ENCODE measurements around the gene ARID4A. TPM values are rescaled to one million over a fixed set of nuclear protein-coding genes. Genes with fewer than 3 reads are reported as not detected.

ARID4A gene
- total RNA-seq, 1 donor from 2014 or later = 24.9 TPM

DNA sequence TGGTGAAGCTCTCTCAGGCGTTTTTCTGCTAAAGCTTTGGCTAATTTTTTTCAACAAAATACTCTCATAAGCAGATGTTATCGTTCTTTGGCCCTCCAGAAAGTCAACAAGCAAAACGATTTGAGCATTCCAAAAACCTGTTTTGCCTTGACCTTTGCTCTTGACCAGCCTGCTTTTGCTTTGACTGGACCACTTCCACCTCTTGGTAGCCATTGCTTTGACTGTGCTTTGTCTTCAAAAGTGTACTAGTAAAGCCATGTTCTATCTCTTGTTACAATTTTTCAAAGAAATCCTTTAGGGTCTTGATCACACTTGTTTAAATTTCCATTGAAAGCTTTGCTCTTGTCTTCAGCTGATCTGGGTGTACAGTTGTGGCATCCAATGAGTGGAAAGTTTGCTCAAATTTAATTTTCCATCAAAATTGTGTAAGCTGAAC is 10.7 kb upstream of the ARID4A start:
- Mint-ChIP-seq H3K27me3 (no peaks in the 10 kb centered on the region), H3K9me3 (no peaks in the 10 kb centered on the region), H3K27ac (no peak overlapping the region), H3K4me3 (no peak overlapping the region), H3K36me3 (peaks cover 40% of the 10 kb centered on the region), H3K4me1 (ENCODE audit: unreplicated experiment) (peaks cover 11% of the 10 kb centered on the region)
- TF ChIP-seq, protein P1, sequence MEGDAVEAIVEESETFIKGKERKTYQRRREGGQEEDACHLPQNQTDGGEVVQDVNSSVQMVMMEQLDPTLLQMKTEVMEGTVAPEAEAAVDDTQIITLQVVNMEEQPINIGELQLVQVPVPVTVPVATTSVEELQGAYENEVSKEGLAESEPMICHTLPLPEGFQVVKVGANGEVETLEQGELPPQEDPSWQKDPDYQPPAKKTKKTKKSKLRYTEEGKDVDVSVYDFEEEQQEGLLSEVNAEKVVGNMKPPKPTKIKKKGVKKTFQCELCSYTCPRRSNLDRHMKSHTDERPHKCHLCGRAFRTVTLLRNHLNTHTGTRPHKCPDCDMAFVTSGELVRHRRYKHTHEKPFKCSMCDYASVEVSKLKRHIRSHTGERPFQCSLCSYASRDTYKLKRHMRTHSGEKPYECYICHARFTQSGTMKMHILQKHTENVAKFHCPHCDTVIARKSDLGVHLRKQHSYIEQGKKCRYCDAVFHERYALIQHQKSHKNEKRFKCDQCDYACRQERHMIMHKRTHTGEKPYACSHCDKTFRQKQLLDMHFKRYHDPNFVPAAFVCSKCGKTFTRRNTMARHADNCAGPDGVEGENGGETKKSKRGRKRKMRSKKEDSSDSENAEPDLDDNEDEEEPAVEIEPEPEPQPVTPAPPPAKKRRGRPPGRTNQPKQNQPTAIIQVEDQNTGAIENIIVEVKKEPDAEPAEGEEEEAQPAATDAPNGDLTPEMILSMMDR (conservative IDR thresholded peaks at IDR 0.05) = no peak
- DNase-seq (ENCODE audit: extremely low spot score, unreplicated experiment) = no peak

DNA sequence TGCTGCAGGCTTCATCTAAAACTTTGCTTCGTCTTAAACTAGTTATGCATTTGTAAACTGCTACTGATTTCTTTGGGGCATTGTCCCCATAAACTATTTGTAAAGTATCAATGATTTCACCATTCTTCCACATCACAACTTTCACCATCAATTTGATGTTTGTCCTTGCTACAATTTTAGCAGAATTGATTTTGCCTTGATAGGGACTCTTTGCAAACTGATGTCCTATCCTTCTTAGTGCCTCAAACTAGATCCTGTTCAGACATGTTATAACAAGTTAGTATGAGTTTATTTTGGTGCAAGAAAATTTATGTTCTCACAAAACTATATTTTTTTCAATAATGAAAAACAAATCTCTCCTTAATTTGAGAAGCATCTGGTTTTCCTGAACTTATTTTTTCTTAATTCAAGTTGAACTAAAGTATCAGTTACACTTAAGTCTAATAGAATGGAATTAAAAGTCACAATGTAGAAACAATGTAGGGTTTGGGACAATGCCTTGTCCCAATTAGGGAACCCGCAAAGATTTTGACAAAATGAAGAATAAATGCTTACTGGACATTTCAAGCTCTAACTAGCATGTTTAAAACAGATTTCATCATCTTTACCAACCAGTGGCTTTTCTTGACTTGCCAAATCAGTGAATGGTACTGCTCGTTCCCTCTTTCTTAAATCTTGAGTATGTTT is 10.1 kb upstream of the ARID4A start:
- TF ChIP-seq, protein P1 (conservative IDR thresholded peaks at IDR 0.05) = no peak
- Mint-ChIP-seq H3K36me3 (peaks cover 39% of the 10 kb centered on the region), H3K27ac (no peak overlapping the region), H3K4me3 (no peak overlapping the region), H3K27me3 (no peaks in the 10 kb centered on the region), H3K9me3 (no peaks in the 10 kb centered on the region), H3K4me1 (ENCODE audit: unreplicated experiment) (peaks cover 11% of the 10 kb centered on the region)
- DNase-seq (ENCODE audit: extremely low spot score, unreplicated experiment) = no peak

DNA sequence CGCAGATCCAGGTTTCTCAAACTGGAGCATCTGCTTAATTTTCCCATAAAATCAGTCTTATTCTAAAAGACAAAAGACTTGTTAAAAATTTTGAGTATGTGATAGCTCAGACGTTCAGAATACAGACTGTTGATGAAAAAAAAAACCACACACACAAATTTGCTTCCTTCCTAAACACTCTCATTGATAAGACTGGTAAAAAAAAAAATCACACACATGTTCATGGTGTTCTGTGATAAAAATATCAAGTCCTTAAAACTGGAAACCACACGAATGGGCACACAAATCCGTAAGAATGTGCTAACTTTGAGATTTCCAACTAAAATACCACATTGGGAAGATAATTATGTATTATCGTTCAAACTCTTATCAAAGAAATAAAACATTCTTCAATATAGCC is 6.7 kb upstream of the ARID4A start:
- Mint-ChIP-seq H3K27me3 (no peaks in the 10 kb centered on the region), H3K4me1 (ENCODE audit: unreplicated experiment) (peaks cover 20% of the 10 kb centered on the region), H3K4me3 (no peak overlapping the region), H3K9me3 (no peaks in the 10 kb centered on the region), H3K27ac (no peak overlapping the region), H3K36me3 (peaks cover 44% of the 10 kb centered on the region)
- TF ChIP-seq, protein P1 (conservative IDR thresholded peaks at IDR 0.05) = no peak
- DNase-seq (ENCODE audit: extremely low spot score, unreplicated experiment) = no peak

DNA sequence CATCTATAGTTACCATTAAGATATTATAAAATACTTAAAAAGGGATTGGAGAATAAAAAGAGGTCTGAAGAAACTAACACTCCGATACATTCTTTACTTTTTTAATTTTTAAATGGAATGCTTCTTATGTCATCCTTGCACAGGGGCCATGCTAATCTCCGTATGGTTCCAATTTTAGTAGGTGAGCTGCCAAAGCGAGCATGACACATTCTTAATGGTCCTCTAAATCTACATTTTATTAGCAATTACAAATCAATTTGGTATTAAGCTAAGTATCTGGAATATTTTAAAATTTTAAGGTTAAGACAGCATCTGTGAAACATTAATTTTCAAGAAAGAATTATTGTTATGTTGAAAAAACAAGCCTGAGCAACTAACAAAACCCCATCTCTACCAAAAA is 6.2 kb upstream of the ARID4A start:
- peaks cover 20% of the 10 kb centered on the region for H3K4me1 Mint-ChIP-seq (ENCODE audit: unreplicated experiment)
- TF ChIP-seq, protein P1 (conservative IDR thresholded peaks at IDR 0.05) = no peak
- DNase-seq (ENCODE audit: extremely low spot score, unreplicated experiment) = no peak
- no peaks in the 10 kb centered on the region for H3K27me3 Mint-ChIP-seq
- H3K4me3 Mint-ChIP-seq = no peak overlapping the region
- H3K27ac Mint-ChIP-seq = no peak overlapping the region
- H3K9me3 Mint-ChIP-seq = no peaks in the 10 kb centered on the region
- H3K36me3 Mint-ChIP-seq = peaks cover 44% of the 10 kb centered on the region

GRCh38 chr14:58294201-58294600 is 4.2 kb upstream of the ARID4A start:
- TF ChIP-seq, protein P1 (conservative IDR thresholded peaks at IDR 0.05) = no peak
- H3K27me3 Mint-ChIP-seq = no peaks in the 10 kb centered on the region
- H3K36me3 Mint-ChIP-seq = peaks cover 28% of the 10 kb centered on the region
- H3K9me3 Mint-ChIP-seq = no peaks in the 10 kb centered on the region
- no peak overlapping the region for H3K27ac Mint-ChIP-seq
- peak overlapping the region; percentile 40 for H3K4me3 Mint-ChIP-seq
- DNase-seq (ENCODE audit: extremely low spot score, unreplicated experiment) = no peak
- H3K4me1 Mint-ChIP-seq (ENCODE audit: unreplicated experiment) = peaks cover 14% of the 10 kb centered on the region

Data from type B pancreatic cell (in vitro differentiated cells).